ENCODE data around the gene FCRL3.

DNA sequence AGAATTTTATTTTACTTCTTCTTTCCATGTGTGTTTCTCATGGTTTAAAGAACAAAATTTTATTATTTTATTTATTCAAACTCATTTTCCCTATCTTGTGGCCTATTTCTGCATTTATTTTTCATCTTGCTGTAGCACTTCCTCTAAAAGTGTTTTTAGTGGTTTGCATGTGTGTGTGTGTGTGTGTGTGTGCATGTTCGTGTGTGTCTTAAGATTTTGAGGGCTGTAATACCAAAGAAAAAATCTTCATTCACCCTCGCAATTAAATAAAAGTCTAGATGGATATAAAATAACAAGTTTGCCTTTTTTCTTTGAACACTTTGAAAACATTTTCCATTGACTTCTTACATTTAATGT is 24.6 kb upstream of the FCRL3 start:
- TF ChIP-seq, protein P1, sequence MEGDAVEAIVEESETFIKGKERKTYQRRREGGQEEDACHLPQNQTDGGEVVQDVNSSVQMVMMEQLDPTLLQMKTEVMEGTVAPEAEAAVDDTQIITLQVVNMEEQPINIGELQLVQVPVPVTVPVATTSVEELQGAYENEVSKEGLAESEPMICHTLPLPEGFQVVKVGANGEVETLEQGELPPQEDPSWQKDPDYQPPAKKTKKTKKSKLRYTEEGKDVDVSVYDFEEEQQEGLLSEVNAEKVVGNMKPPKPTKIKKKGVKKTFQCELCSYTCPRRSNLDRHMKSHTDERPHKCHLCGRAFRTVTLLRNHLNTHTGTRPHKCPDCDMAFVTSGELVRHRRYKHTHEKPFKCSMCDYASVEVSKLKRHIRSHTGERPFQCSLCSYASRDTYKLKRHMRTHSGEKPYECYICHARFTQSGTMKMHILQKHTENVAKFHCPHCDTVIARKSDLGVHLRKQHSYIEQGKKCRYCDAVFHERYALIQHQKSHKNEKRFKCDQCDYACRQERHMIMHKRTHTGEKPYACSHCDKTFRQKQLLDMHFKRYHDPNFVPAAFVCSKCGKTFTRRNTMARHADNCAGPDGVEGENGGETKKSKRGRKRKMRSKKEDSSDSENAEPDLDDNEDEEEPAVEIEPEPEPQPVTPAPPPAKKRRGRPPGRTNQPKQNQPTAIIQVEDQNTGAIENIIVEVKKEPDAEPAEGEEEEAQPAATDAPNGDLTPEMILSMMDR (conservative IDR thresholded peaks at IDR 0.05; ENCODE audit: low read depth, low read length) = no peak
- TF ChIP-seq EZH2 (IDR thresholded peaks at IDR 0.05; ENCODE audit: borderline replicate concordance, low read depth, low read length, poor library complexity, severe bottlenecking) = no peak
